Umbilical cord (tissue), 2 donors: Measurements from ENCODE around the gene PCDHGA1. TPM values are rescaled to one million over a fixed set of nuclear protein-coding genes. Genes with fewer than 3 reads are reported as not detected.
A peak's percentile ranks its signal among the peaks of the same experiment; 100 is the strongest.
"Not testable (repeated sequence)": the region's sequence is repeated elsewhere in the genome, so short reads cannot be mapped to it uniquely, and the experiment has no call there.

Experiments
- DNase-seq: peaks from one replicate; pipeline ENCODE4 v3.0.0-alpha.2; 2015; ENCODE audit warnings: low spot score
- total RNA-seq: library from RNA; depleted of rRNA; stranded (reverse); fragments of >200 nt; gene quantifications from one replicate; pipeline ENCODE4 v1.2.3, GENCODE V29; 2014; ENCODE audit warnings: low replicate concordance; ENCODE audit not compliant: insufficient read depth

Gene PCDHGA1
- total RNA-seq, 1 donor from 2014 or later = 0.96 TPM

GRCh38 chr5:141382469-141383294 is 52.4 kb downstream of the PCDHGA1 start, which contains the start of gene PCDHGA7:
PCDHGA7 (plus strand) TSS chr5:141382742; CDS start chr5:141382900, 158 bp downstream.
- no peak for DNase-seq

- DNase-seq = no peak
These were observed 53.0 kb downstream of the PCDHGA1 start for GRCh38 chr5:141383345-141383744.

GRCh38 chr5:141384471-141385267 is 54.4 kb downstream of the PCDHGA1 start:
- DNase-seq = no peak

- DNase-seq = peak; percentile 6
These were observed 57.4 kb downstream of the PCDHGA1 start, which contains the start of gene PCDHGB4 for GRCh38 chr5:141387557-141388311. PCDHGB4 (plus strand) TSS chr5:141387698; CDS start chr5:141387885, 187 bp downstream.

- no peak for DNase-seq
These were observed 58.3 kb downstream of the PCDHGA1 start for GRCh38 chr5:141388661-141389060.

GRCh38 chr5:141389153-141390042 is 59.1 kb downstream of the PCDHGA1 start:
- no peak for DNase-seq

- DNase-seq = no peak
These were observed 62.3 kb downstream of the PCDHGA1 start, which contains the start of gene PCDHGA8 for GRCh38 chr5:141392429-141393198. PCDHGA8 (plus strand) TSS chr5:141392633; CDS start chr5:141392814, 181 bp downstream.

GRCh38 chr5:141393267-141393666 is 63.0 kb downstream of the PCDHGA1 start:
- no peak for DNase-seq

GRCh38 chr5:141394401-141395187 is 64.3 kb downstream of the PCDHGA1 start:
- DNase-seq = not testable (repeated sequence)

- DNase-seq = peak; percentile 21
These were observed 67.6 kb downstream of the PCDHGA1 start, which contains the start of gene PCDHGB5 for GRCh38 chr5:141397756-141398551. PCDHGB5 (plus strand) TSS chr5:141397947; CDS start chr5:141398128, 181 bp downstream.

GRCh38 chr5:141398608-141399007 is 68.3 kb downstream of the PCDHGA1 start:
- DNase-seq = no peak

- DNase-seq = no peak
These were observed 69.4 kb downstream of the PCDHGA1 start for GRCh38 chr5:141399555-141400258.

GRCh38 chr5:141402553-141403243 is 72.4 kb downstream of the PCDHGA1 start, which contains the start of gene PCDHGA9:
PCDHGA9 (plus strand) TSS chr5:141402778; CDS start chr5:141402953, 175 bp downstream.
- DNase-seq = no peak

GRCh38 chr5:141403387-141403786 is 73.1 kb downstream of the PCDHGA1 start:
- DNase-seq = no peak

GRCh38 chr5:141407790-141408505 is 77.6 kb downstream of the PCDHGA1 start, which contains the start of gene PCDHGB6:
PCDHGB6 (plus strand) TSS chr5:141408021; CDS start chr5:141408203, 182 bp downstream.
- peak; percentile 34 for DNase-seq
